GM21576 (cell line): ENCODE measurements around the gene SH3BGRL.
"Not testable (repeated sequence)": the region's sequence is repeated elsewhere in the genome, so short reads cannot be mapped to it uniquely, and the experiment has no call there.

Experiments
- ATAC-seq: cut with Tn5 transposase; IDR thresholded peaks from one replicate; pipeline ENCODE4 v1.9.1; 2021; ENCODE audit warnings: mild to moderate bottlenecking, moderate library complexity; ENCODE audit not compliant: unreplicated experiment

SH3BGRL gene

DNA sequence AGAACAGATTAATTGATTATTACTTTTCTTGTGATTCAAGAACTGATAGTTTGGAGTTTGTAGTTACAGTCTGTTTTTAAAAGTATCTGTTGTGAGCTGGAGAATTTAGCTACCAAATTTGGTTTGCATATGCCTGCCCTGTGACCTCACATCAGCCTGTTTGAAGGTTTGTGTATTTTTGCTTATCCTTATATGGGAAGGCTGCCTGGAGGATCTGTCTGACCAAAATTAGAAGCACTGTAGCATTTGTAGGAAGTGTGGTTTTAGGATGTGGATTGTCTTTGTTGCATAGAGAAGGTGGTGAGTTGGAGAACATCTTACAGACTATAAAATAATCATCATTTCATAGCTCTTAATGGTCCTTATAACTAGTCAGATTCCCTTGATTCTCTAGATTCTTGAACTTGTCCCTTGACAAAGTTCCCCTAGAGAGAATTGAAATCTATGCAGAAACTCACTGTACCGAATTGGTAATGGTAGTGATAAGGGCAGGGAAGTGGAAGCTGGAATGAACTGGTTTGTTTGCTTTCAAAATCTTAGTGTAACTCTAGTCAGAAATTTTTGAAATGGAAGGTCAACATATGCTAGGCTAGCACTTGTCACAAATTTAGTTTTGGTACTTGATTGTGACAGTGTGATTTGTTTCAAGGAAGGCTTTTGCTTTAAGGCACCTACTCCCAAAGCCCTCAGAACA lies 57.3 kb downstream of the SH3BGRL start:
- no peak for ATAC-seq

DNA sequence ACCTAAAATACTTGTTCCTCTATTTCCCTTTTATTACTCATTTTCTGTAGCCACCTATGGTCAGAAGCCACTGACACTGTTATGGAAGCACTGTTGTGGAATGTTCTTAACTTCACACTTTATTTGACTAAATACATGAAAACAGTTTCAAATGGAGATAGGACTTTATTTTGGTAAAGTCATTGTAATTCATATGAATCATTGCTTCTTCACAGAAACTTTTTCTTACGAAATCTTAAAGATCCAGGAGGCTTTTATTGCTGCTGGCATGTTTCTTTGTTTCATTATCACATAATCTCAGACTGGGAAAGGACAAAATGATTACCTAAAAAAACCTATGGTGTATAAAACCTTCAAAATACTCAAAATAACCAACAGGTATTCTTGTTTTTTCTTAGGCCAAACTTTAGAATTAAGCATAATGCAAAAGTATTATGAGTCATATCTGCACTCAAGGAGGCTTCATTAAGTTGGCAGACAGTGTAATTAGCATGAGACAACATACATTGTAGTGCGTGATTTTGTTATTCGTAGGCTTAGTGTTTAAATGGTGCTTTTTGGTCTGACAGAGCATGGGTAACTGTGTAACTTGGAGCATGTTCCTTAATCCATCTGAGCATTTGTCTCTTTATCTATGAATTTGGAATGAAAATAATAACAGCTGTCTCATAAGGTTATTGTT lies 58.0 kb downstream of the SH3BGRL start:
- no peak for ATAC-seq

DNA sequence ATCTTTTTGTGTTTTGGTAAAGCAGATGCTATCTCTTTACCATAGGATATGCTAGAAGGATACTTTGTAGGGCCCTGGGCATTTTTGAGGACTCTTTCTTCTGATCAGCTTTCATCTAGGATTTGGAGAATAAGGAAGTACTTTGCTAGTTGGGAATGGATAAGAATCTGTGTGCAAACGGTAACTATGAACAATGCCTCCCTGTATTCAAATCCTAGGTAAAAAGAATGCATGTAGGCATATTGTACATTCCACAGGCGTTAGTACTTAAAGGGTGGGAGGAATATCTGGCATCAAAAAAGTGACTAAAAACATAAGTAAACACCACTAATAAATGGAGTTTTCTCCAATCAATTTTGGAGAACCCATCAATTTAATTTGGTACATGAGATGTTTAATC lies 59.7 kb downstream of the SH3BGRL start:
- ATAC-seq, result no peak

DNA sequence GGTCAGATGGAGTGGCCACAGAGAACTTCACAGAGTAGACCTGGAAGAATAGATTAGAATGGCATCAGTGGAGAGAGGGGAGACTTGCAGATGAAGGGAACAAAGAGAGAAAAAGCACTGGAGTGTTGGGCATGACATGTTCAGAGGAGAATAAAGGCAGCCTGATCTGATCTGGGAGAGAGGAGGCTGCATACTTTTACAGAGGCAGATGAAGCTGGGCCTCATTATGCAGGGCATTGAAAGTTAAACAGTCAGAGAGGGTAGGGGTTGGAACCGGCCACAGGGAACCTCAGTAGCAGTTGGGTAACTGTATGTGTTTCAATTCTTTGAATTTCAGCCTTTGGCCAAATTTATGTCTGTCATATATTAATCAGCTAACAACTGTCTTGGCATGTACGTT lies 61.2 kb downstream of the SH3BGRL start:
- no peak for ATAC-seq

DNA sequence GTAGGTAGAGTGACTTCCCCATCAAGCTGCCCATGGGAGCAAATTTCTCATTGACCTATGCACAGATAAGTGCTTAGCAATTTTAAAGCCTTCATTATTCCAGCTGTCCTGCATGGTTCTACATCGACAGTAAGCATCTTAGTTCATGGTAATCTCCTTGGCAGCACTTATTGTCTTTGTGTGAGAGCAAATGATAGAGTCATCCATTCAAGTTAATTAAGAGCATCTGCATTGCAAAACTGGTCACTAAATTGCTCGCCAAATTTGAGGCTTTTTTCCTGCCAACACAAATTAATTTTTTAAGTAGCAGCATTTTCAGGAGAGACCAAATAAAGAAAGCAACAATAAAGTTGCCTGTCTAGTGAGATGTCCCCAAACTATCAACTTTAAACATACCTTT lies 76.7 kb downstream of the SH3BGRL start:
- ATAC-seq, result no peak

DNA sequence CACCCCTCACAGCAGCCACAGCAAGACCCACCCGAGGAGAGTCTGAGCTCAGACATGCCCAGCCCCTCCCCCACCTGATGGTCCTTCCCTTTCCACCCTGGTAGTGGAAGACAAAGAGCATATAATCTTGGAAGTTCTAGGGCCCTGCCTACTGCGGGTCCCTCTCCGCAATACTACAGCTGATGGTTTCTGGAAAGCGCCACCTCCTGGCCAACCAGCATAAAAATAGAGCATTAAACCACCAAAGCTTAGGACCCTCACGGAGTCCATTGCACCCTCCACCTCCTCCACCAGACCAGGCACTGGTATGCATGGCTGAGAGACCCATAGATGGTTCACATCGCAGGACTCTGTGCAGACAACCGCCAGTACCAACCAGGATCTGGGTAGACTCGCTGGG lies 78.2 kb downstream of the SH3BGRL start:
- no peak for ATAC-seq

DNA sequence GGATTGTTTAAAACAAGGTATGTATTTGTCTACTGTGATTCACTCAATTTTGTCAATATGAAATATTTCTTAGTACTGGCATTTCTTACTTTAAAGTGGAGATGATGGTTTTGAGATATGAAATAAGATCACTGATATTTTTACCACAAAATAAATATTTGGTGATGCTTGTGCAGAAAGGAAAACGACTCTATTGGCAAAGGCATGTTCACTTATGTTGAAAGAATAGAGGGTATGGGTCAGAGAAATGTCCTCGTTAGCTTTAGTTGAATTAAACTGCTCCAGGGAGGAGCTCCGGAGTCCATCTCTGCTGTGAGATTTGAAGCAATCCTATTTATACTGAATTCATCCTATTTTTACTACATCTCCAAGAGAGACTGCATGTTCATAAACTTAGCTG lies 84.2 kb downstream of the SH3BGRL start:
- ATAC-seq, result no peak

DNA sequence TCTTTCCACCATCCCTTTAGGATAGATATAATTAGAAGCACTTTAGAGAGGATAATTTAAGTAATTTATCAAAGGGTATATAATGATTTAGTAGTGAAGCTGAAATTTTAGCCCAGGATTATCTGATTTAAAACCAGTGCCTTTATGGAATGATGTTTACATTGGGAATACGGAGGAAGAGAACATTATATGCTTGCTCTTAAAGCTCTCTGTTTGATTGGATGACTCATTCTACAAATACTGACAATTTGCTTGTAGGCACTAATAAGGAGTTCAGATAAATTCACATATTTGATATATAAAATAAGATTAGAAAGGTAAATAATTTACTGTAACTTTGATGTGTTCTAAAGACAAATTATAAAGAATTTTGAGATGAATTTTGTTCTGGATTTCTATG lies 84.7 kb downstream of the SH3BGRL start:
- ATAC-seq, result no peak

DNA sequence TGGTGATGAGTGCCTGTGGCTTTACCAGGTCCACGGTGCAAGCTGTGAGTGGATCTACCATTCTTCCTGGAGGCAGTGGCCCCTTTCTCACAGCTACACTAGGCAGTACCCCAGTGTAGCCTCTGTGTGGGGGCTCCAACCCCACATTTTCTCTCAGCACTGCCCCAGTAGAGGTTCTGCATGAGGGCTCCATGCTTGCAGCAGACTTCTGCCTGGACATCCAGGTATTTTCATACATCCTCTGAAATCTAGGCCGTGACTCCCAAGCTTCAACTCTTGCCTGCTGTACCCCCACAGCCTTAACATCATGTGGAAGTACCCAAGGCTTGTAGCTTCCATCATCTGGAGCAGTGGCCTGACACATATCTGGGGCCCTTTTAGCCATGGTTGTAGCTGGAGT lies 90.1 kb downstream of the SH3BGRL start:
- no peak for ATAC-seq

DNA sequence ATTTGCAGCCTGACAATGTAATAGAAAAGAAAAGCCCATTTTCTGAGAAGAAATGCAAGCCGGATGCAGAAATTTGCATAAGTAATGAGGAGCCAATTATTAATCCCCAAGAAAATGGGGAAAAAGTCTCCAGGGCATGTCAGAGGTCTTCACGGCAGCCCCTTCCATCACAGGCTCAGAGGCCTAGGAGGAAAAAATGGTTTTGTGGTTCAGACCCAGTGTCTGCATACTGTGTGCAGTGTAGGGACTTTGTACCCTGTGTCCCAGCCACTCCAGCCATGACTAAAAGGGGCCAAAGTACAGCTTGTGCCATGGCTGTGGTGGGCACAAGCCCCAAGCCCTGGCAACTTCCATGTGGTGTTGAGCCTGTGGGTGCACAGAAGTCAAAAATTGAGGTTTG lies 92.2 kb downstream of the SH3BGRL start:
- ATAC-seq, result no peak

DNA sequence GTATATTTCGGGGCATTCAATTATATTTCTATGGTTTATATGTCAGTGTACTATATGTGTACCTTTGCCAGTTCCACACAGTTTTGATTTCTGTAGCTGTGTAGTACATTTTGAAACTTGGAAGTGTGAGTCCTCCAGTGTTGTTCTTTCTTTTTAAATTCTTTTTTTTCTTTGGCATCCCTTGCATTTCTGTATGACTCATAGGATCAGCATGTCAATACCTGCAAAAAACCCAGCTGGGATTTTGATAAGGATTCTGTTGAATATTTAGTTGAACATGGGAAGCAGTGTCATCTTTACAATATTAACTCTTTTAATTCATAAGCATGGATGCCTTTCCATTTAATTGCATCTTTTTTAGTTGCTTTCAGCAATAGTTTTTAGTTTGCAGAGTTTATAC lies 100.0 kb downstream of the SH3BGRL start:
- ATAC-seq, result no peak

DNA sequence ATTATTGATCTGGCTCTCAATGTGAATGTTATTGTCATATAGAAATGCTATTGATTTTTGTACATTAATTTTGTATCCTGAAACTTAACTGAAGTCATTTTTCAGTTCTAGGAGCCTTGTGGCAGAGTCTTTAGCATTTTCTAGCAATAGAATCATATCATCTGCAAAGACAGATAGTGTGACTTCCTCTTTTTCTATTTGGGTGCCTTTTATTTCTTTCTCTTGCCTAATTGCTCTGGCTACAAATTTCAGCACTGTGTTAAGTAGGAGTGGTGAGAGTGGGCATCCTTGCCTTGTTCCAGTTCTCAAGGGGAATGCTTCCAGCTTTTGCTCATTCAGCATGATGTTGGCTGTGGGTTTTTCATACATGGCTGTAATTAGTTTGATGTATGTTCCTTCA lies 102.7 kb downstream of the SH3BGRL start:
- ATAC-seq, result no peak

DNA sequence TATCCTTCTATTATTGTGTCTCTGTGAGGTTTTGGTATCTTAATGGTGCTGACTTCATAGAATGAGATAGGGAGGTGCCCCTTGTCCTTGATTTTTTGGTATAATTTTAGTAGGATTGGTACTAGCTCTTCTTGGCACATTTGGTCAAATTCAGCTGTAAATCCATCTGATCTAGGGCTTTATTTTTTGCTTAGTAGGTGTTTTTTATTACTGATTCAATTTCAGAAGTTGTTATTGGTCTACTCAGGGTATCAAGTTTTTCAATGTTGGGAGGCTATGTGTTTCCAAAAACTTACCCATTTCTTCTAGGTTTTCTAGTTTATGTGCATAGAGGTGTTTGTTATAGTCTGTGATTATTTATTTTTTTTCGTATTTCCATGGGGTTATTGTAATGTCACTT lies 103.3 kb downstream of the SH3BGRL start:
- ATAC-seq, result no peak

DNA sequence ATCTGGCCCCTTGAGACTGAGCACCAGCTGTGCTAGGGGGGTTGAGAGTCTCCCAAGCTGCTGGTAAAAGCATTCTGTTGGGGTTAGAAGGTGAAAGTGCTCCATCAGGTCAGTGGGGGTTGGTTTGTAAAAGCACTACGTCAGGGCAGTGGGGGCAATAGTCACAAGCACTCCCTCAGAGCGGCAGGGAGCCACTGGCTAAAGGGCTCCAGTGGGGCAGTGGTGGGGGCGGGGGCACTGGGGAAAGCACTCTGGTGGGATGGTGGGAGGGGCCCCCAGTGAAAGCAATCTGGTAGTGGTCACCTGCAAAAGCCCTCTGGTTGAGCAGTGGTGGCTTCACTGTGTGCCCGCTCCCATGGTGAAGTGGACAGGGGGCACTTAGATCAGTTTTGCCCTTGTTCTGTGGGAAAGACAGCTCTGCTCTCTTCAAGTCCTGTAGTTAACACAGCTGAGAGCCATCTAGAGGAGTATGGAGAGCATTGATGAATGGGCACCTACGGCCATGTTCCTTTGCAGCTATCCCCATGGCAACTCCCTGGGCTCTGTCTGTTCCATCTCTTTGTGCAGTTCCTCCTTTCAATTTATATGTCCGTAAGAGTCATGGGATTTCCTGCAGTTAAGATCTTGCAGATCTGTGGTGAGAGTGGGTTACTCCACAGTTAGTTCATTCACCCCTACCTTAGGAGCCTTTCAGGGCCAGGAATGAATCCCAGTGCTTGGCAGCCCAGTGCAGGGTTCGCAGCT lies 106.4 kb downstream of the SH3BGRL start:
- no peak for ATAC-seq

DNA sequence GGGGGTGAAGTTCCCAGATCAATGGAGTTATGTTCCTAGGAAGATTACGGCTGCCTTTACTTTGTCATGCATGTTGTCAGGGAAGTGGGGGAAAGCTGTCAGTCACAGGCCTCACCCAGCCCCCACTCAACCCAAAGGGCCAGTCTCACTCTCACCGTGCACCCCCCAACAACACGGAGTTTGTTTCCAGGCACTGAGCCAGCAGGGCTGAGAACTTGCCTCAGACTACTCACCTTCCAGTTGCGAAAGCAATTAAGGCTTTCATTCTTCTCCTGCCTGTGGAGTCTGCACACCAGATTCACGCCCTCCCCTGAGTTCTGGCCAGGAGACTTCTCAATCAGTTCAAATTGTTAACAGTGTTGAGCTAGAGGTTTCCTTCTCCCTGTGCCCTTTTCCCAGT lies 114.3 kb downstream of the SH3BGRL start:
- no peak for ATAC-seq

DNA sequence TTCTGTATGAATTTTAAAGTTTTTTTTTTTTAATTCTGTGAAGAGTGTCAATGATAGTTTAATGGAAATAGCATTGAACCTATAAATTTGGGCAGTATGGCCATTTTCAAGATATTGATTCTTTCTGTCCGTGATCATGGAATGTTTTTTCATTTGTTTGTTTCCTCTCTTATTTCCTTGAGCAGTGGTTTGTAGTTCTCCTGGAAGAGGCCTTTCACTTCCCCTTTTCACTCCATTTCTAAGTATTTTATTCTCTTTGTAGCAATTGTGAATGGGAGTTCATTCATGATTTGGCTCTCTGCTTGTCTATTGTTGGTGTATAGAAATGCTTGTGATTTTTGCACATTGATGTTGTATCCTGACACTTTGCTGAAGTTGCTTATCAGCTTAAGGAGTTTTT lies 129.8 kb downstream of the SH3BGRL start:
- ATAC-seq, result not testable (repeated sequence)

DNA sequence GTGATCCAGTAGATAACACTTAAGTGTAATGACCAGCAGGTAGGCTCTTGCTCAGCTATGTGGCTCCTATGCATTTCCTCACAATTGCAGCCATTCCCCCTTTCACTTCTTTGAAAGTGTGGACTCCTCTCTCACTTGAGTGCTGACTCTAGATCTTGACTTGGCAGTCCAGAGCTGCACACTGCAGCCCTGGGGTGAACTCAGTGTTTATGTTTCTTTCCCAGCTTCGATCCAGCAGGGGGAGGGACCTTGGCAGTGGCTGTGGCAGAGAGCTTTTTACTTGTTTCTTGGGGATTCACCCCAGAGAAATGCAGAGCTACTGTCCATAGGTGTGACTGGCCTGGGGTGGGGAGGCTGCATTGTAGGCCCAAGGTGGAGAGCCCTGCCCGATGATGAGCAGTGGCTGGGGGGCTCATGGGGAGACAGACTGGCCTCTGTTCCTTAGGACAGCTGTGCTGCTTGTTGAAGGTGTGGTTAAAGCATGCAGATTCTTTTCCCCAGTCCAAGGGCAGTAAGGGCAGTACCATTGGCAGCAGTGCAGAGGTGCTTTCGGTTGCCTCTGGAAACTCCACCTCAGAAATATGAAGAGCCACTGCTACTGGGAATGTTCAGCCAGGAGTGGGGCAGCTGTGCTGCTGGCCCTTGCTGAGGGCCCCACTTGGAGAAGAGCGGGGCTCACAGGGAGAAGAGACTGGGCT lies 134.7 kb downstream of the SH3BGRL start:
- ATAC-seq, result no peak

DNA sequence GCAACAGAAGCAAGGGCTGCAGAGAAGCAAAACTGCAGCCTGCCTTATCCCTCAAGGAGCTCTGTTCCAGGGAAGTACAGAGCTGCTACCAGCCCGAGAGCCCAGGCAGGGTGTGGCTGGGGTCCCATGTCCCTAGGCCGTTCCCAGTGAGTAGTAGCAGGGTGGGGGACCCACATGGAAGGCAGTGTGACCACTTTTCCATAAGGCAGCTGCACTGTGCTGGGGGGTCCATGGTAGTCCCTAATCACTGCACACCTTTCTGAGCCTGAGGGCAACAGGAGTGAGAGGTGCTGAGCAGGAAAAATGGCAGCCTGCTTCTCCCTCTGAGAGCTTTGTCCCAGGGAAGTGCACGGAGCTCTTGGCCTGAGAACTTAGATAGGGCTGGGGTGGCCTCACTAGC lies 135.9 kb downstream of the SH3BGRL start:
- ATAC-seq, result no peak

DNA sequence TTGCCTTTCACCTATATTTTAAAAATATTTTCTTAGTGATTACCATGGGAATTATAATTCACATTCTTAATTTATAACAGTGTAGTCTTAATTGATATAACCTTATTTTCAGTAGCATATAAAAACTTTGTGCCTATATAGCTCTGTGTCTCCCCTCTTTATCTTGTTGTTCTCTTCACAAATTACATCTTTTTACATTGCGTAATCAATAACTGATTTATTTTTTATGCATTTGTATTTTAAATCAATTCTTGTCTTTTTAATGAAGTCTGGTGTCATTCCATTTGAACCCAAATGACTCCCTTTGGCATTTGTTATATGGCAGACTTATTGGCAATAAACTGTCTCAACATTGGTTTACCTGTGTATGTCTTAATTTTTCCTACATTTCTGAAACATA lies 137.0 kb downstream of the SH3BGRL start:
- no peak for ATAC-seq

DNA sequence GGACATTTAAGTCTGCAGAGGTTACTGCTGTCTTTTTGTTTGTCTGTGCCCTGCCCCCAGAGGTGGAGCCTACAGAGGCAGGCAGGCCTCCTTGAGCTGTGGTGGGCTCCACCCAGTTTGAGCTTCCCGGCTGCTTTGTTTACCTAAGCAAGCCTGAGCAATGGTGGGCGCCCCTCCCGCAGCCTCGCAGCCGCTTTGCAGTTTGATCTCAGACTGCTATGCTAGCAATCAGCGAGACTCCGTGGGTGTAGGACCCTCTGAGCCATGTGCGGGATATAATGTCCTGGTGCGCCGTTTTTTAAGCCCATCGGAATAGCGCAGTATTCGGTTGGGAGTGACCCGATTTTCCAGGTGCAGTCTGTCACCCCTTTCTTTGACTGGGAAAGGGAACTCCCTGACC lies 143.4 kb downstream of the SH3BGRL start:
- ATAC-seq, result not testable (repeated sequence)
